Left renal pelvis (tissue), 4 donors: ENCODE results near the gene ACSL1. TPM values are rescaled to one million over a fixed set of nuclear protein-coding genes. Genes with fewer than 3 reads are reported as not detected.
"Not testable (repeated sequence)": the region's sequence is repeated elsewhere in the genome, so short reads cannot be mapped to it uniquely, and the experiment has no call there.

ENCODE experiments used
- DNase-seq, 4 donors: peaks; one replicate each; pipeline ENCODE4 v3.0.0-alpha.2; 2013; ENCODE audit warnings: low read depth in 4 of 4, low spot score in 3 of 4
- polyA plus RNA-seq, 4 donors: library from polyadenylated mRNA; unstranded; fragments of 120-200 nt; gene quantifications; one replicate each; pipeline ENCODE4 v1.2.1, GENCODE V29; 2013; ENCODE audit not compliant: insufficient read length in 4 of 4

The ACSL1 gene
- polyA plus RNA-seq, 4 donors = 28.8 to 60.1 (median 55.6) TPM

DNA sequence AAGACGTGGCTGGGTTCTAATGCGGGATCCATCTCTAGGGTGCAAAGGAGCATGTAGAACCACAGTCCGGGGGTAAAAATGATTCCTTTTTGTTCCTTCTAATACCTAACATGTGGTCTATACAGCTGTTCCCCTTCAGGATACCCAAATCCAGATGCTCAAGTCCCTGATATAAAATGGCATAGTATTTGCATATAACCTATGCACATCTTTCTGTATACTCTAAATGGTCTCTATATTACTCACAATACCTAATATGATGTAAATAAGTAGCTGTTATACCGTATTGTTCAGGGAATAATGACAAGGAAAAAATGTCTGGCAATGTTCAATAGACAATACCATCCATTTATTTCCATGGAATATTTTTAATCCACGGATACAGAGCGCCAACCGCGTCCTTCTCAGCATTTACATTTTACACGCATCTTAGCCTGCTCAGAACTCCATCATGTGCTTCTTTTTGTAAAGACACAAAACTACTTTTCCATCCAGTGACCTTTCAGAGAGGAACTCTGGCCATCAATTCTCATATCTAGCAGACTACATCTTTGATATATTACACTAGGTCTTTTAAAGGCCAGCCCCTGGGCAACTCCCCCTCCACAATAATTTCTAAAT lies 31.9 kb downstream of the ACSL1 start:
- no peak for DNase-seq

DNA sequence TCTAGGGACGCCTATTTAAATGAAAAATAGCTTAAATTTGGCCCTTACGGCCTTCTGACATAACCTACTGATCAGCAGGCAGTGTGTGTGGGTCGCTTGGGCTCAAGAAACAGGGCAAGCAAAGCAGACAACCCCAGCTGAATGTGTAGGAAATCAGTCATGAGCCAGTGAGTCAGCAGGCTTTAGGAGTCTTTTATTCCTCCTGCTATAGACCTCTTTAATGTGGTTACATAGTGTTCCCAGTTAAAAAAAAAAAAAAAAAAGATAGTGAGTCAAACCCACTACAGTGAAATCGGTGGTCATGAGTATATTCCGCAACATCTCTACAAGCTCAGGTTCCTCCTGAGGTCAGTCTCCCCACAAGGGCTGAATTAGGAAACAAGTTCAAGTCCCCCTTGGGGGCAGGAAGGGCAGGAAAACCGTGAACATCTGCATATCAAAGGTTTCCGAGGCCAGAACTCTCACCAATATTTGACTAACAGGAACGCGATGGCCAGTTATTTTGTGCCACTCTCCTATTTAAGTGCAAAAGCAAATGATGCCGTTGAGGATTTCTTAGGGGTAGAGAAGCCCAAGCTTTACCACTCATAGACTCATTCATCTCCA lies 32.7 kb downstream of the ACSL1 start:
- DNase-seq = no peak

DNA sequence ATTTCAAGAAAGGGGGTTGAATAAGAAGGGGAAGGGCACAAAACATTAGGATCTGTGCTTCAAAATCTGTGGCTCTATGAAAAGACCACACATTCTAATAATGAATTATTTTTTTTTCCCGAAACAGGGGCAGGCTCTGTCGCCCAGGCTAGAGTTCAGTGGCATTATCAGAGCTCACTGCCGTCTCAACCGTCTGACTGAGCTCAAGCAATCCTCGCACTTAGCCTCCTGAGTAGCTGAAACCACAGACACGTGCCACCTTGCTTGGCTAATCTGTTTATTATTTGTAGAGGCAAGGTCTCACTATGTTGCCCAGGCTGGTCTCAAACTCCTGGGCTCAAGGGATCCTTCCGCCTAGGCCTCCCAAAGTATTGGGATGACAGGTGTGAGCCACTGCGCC lies 33.4 kb downstream of the ACSL1 start:
- no peak for DNase-seq

DNA sequence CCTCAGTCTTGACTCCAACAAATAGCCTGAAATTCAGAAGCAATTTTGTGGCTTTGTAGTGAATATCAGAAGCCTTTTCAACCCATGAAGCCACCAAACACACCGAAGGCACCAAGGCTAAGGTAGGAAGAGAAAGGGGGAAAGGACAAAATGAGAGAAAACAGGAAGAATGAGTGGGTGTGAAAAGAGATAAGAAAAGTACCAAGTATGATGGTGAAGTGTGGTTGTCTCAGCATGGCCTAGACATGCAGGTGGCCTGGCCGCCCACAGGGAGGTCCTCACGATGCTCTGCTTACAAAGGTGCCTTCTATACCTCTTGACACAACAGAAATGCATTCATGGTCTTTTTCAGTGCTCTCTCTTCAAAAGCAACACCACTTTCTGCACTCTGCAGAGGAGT lies 34.9 kb downstream of the ACSL1 start:
- DNase-seq = no peak

- DNase-seq = no peak
Measured at GRCh38 chr4:184787766-184788503, 37.8 kb downstream of the ACSL1 start.

- DNase-seq = no peak
Measured at GRCh38 chr4:184785813-184786212, 40.0 kb downstream of the ACSL1 start.

GRCh38 chr4:184784628-184785257 lies 41.0 kb downstream of the ACSL1 start:
- no peak for DNase-seq

DNA sequence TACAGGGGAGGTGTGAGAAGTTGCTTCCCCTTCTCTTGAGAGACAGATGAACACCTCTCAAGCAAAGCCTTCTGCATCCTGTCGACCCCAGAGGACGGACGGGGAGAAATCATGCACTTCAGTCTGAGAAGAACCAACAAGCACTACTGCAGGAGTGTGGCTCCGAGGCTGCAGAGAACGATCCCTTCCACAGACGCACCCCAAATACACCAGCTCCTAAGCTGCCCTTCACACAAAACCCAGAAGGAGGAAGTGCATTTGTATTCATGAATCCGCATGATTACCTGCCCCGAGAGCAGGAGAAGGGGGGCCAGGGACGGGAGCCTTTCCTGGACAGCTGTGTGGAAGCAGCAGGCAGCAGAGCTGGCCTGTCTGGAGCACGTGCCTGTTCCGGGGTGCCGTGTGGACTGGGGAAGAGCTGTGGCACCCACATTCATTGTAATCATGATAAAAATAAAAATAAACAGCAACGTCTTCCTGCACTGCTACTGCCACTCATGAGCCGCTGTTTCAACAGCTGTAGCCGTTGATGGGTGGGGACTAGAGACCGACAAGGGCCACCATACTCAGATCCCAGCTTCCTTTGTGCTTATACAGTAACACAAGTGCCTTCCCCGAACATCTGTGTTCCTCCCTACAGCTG lies 42.9 kb downstream of the ACSL1 start:
- DNase-seq = no peak

DNA sequence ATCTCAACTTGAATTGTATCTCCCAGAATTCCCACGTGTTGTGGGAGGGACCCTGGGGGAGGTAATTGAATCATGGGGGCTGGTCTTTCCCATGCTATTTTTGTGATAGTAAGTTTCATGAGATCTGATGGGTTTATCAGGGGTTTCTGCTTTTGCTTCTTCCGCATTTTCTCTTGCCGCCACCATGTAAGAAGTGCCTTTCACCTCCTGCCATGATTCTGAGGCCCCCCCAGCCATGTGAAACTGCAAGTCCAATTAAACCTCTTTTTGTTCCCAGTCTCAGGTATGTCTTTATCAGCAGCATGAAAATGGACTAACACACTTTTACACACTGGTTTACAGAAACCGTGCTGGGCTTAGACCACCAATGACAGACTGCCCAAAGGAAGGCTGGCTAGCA lies 46.6 kb downstream of the ACSL1 start:
- DNase-seq = not testable (repeated sequence)

- no peak for DNase-seq
Measured at GRCh38 chr4:184778325-184778724, 47.4 kb downstream of the ACSL1 start.

DNA sequence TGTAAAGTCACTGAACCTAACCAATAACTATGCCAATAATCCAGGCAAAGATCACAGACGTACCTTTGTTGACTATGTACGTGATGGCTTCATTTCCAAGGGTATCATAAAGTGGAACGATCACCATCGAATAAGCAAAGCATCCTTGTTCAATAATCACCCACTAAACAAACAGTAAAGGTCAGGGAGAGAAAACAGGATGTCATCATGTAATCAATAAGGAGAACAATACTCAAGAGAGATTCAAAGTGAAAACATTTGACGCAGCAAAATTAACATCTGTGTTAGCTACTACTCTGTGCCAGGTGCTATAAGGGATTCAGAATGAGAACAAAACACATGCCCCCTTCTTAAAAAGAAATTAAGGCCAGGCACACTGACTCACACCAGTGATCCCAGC lies 48.9 kb downstream of the ACSL1 start:
- DNase-seq = no peak

DNA sequence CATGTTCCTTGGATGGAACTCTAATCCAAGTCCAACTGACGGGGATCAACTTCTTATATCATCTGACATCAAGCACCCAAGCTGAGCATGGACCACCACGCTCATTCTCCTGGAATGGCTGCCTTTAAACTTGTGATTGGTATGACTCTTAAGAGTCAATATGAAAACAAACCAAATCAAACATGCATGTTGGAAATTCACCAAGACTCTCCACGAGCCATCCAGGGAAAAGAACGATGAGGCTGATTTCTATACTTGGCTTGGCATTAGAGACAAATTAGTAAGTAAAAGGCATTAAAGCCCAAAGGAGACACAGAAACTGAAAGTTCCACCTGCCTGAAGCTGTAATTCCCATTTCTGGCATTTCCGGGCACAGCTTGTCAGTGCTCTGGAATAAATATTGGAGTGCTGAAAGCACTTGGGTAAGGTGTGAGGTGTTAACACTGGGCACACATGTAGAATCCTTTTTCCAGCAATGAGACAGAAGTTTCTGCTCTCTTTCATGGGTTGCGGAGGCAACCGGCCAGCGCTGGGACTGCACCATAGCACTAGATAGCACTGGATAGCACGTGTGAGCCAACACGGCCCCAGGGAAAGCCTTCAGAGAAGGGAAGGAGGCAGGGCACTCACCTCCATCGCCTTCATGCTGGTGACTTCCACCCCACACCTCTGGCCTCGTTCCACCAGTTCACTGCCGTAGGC lies 49.8 kb downstream of the ACSL1 start:
- no peak for DNase-seq

DNA sequence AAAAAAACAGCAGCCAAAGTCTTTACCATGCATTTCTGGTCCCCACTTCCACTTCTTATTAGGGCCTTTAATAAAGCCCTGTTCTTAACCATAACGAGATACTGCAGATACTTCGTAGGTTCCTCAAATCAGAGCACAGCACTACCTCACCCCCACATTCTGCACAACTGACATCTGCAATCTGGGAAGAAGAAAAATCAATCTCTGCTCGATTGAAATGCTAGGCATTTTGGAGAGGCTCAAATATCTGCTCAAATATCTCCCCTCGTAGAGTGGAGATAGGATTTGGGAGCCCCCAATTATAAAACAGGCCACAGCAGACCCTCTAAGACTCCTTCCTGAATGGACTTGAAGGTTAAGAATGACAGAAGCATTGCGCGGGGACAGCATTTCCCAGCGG lies 51.6 kb downstream of the ACSL1 start:
- DNase-seq = no peak

DNA sequence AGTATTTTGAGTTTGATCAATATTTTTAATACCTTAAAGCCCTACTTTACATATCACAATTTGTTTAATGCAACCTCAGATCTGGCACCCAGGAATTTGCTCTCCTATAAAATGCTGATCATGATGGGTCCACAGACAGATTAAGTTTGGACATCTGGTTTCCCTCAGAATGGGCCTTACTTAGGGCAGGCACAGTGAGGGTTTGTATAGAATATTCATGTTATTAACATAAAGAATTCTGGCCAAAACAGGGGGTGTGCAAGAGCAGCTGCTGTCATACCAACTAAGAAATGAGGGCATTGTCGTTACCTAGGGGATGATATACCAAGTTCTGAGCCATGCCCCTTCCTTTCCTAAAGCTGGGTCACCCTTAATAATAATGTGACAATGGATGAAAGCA lies 54.4 kb downstream of the ACSL1 start:
- no peak for DNase-seq

GRCh38 chr4:184769141-184769765 lies 56.5 kb downstream of the ACSL1 start:
- DNase-seq = no peak

- no peak for DNase-seq
Measured at GRCh38 chr4:184768296-184768695, 57.5 kb downstream of the ACSL1 start.

GRCh38 chr4:184766446-184766845 lies 59.3 kb downstream of the ACSL1 start:
- no peak for DNase-seq

DNA sequence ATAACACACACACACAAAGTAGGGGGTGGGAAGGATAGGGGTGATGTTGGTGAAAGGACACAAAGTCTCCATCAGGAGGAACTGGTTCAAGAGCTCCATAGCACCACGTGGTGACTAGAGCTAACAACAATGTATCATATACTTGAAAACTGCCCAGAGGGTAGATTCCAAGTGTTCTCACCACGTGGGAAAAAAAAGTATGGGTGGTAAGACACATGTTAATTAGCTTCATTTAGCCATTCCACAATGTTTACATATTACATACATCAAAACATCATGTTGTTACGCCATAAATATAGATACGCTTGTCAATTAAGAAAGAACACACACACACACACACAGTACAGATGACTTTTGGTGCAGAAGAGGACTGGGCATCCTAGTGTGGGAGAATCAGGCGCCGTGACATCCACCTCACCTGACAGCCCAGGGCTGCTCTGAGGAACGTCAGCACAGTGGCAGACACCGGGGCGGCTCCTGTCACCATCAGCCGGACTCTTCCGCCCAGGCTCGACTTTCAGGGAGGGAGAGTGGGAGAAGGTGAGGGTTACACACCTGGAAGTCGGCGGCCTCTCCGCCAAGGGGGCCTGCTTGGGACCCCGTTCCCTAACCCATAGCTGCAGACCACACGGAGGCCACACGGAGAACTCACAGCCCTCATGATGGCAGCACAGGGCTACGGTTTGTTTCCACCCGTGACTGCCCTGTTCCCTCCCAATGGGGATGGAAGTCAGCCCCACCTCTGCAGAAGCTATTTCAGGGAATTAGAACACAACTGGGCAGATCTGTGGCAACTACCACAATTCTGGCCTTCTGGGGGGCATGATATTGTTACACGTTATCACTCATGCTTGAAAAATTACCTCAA lies 60.1 kb downstream of the ACSL1 start:
- DNase-seq = no peak

GRCh38 chr4:184764601-184765000 lies 61.2 kb downstream of the ACSL1 start:
- DNase-seq = no peak
